Activated T-cell treated with anti-CD3 and anti-CD28 coated beads, Interleukin-2, amount 50 U/mL, for 1 hour (primary cell): ENCODE data around the gene TMEM9.
A peak's percentile ranks its signal among the peaks of the same experiment; 100 is the strongest.

Experiments used
- DNase-seq: peaks from one replicate; pipeline ENCODE4 v3.0.0-alpha.2; 2020

Gene TMEM9

DNA sequence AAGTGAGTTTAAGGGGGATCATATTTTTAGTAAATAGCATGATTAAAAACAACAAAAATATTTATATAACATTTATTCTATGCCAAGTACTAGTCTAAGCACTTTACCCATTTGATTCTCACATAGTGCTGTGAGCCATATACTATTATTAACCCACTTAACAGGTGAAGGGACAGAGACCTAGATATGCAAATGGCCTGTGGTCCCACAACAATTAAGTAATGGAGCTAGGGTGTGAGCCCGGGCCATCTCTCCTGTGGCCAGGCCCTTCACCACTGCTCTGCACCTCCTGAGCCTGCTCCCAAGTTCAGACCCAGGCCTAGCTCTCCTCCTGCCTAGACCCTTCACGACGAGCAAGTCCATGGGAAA lies 27.8 kb downstream of the TMEM9 start:
- DNase-seq, result no peak

DNA sequence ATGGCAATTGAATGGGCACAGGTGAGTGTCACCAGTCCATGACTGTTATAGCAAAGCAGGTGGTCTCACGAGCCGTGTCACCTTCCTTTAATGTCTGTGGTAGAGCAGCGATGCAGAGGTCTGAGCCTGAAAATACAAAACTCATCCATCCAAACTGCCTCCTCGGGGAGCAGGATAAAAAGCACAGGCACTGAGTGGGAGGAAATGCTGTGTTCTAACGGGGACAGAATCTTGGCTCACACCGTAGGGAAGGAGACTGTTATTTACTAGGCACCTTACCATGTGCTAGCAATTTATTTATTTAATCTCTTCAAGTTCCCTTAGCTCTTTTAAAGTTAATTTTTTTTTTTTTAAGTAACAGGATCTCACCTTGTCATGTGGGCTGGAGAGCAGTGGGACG lies 28.5 kb downstream of the TMEM9 start:
- no peak for DNase-seq

DNA sequence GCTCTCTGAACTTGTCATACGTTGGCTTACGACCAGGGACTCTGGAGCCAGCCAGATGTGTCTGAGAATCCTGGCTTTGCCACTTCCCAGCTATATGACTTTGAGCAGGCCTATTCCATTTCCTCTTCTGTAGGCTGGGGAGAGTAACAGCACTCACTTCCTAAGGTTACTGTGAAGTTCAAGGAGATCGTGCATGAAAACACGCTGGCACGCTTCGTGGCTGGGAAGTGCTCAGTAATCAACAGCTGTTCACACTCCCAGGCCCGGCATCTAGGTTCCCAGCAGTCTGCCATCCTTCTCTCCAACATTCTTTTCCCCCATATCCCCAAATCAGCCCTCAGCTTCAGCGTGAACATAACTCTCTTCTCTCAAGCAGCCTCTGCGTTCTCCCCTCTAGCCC lies 29.3 kb downstream of the TMEM9 start:
- no peak for DNase-seq

DNA sequence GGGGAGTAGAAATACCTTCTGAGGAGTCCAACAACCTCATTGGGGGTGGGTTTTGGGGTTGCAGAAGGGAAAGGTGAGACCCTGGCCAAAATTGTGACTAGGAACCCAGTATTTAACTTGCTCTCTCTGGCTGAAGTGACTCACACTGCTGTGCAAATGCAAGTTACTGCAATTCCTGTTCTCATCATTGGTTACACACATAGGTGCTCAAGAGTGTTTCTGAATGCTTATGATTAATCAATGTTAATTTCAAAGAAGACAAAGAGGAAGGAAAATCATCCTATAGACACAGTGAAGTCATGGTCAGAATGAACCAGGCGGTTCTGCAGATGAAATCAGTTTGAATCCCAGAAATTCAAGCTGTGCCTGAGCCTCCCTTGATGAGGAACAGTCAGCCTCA lies 30.4 kb downstream of the TMEM9 start:
- no peak for DNase-seq

DNA sequence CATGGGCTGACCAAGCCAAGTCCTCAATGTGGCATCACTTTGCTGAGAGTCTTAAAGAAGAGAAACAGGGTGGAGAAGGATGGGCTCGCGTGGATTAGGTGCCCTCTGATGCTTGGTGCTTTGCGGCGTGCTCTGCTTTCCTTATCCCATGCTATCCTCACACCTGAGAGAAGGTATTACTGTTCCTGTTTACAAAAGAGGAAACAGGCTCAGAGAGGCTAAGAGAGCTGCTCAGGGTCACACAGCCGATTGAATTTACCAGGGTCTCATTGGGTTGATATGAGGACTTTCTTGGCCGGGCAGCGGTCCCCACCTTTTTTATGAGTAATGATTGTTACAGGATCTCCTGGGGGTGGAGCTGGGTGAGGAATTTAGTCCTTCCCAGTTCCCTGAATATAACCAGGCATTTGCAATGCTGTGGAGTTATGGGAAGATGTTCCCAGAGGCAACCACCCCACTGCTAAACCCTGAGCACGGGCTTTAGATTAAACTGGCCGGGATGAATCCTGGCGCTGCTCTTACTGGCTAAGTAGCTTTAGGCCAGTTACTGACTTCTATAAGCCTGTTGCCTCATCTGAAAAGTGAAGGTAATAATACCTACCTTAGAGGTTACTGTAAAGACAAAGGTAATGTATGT lies 31.8 kb downstream of the TMEM9 start:
- no peak for DNase-seq

DNA sequence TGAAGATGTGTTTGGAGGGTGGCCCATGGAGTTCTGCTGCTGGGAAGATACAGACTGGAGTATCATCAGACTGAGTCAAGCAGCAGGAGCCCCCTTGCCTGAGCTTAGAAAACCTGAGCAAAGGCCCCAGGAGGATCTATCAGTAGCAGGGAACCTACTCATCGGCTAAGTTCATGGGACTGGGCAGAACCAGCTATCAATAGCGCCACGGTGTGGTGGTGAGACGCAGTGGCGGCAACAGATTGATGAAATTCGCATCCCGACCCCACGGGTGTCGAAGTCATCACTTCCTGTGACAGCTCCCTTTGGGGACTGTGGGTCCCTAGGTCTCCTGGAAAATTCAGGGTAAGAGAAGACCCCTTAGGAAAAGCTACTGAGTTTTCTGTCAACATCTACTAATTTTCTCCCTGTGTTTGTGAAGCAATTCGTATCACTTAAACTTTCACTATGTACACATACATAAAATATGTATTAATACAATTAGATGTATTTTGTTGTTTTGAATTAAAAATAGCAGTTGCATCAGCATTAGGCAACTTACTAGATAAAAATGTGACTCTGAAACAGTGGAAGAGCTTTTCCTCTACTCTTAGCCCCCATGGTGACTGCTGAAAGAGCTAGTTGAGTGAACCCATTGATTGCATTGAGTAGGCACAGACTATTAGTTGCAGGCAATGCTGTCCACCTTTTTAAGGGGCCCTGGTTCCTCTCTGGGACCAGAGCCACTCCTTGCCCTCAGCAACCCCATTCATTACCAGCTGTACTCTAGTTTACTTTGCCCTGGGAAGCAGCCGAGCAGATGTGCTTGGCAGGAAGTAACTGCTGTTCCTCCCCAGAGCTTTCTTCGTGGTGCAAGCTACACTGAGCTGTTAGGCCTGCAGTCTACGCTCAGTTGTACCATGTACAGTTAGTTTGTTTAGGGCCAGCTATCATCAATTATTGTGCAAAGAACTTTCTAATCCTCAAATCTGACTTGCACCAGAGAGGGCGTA lies 34.8 kb downstream of the TMEM9 start:
- DNase-seq, result peak; percentile 59

DNA sequence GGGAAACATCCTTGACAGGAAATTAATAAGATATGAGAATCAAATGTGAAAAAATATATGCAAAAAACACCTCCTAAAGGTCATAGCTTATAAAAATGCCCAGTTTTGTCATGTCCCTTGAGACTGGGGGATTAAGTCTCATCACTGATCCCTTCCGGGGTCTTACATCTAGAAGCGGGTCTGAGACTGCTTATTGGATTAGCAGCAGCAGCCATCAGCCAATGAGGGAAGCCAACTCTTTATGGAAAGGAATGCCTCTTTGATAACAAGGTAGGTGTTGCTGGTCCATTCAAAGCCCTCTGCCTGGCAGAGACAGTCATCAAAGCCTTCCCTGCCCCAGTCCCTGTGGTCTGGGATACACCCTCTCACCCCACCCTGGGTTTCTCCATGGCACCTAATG lies 38.2 kb downstream of the TMEM9 start:
- DNase-seq, result no peak

DNA sequence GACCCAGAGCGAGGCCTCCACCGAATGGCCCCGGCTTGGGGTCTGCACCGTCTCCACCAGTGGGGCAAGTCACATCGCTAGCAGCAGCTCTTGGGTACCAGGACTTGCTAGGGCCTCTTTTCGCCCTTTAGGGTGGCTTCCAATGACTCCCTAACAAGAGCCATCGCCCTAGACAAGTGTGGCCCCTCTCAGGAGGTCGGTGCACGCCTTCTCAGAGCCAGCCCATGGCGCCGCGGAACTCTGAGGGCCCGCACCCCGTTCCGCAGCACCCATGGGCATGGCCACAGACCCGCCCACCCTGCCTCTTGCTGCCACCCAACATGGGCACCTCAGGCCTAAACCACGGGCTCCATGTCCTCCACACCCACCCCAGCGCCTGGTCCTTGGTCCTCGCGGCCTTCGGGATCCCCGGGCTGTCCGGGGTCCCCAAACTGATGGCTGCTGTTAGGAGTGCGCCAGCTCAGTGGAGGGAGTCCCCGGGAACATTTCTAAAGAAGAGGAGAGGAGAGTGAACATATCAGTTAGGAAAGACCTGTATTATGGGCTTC lies 38.8 kb downstream of the TMEM9 start:
- DNase-seq, result no peak

DNA sequence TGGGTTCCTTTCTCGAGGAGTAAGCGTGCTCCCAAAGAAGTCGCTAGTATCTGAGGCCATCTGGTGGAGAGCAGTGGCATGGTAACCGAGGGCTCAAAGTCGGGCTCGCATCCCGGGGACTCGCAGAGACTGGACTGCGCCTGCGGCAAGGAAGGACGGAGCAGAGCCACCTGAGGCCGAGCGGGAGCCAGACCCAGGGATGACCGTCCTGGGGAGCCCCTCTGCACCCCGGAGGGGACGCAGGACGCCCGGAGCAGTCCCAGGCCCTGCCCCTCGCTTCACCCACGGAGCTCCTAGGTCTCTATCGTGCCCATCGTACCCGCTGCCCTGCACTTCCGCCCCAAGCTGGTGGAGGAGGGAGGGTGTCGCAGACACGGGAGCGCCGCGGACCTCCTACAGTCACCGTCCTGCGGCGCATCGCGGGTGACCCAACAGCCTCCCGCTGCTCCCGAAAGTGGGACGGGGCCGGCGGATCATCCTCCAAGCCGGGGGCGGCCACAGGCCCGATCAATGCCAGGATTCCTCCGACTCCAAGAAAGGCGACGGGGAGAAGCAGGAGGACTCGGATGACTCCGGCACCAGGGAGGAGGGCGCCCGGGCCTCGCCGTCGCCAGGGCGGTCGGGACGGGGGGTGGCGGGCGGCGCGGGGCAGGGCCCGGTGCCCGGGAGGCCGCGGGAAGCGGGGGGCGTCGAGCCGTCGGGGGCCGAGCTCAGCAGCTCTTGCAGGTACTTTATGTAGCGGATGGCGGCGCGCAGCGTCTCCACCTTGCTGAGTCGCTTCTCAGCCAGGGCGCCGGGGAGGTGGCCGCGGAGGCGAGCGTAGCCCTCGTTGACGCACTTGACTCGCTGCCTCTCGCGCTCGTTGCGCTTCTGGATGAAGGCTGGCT lies 39.8 kb downstream of the TMEM9 start:
- peak; percentile 78 for DNase-seq

DNA sequence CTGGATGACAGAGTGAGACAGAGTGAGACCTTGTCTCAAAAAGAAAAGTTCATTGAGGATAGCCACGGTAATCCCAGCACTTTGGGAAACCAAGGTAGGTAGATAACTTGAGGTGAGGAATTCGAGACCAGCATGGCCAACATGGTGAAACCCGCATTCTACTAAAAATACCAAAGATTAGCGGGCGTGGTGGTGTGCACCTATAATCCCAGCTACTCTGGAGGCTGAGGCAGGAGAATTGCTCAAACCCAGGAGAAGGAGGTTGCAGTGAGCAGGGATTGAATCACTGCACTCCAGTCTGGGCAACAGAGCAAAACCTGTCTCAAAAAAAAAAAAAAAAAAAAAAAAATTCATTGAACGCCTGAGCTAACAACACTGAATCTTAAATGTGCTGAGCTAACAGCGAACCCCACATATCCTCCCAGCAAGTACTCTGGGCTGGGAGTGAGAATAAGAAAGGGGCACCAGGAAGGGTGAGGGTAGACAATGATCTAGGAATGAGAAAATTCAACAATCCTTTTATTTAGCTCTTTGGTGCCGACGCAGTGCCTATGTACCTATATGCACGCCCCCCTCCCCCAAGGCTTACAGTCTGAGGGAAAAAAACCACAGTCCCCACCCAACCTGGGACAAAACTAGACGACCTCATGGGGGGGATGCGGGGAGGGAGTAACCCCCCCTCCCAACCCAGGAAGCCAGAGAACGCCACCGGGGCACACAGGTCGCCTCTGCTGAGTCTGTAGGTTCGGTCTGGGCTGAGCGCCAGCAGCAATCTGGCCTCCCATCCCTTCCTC lies 40.6 kb downstream of the TMEM9 start:
- DNase-seq, result no peak

DNA sequence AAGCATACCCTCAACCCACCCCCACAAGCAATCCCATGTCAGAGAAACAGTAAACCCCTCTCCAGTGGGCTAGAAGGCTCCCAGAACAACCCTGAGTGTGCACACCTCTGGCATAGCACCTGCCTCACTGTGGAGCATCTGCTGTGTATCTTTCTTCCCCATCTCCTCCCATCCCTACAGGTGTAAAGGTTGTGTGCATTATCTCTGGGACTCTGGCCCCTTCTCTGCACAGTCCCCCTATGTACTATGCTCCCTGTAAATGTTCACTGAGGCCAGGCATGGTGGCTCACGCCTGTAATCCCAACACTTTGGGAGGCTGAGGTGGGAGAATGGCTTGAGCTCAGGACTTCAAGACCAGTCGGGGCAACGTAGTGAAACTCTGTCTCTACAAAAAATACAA lies 41.3 kb downstream of the TMEM9 start:
- DNase-seq, result no peak

DNA sequence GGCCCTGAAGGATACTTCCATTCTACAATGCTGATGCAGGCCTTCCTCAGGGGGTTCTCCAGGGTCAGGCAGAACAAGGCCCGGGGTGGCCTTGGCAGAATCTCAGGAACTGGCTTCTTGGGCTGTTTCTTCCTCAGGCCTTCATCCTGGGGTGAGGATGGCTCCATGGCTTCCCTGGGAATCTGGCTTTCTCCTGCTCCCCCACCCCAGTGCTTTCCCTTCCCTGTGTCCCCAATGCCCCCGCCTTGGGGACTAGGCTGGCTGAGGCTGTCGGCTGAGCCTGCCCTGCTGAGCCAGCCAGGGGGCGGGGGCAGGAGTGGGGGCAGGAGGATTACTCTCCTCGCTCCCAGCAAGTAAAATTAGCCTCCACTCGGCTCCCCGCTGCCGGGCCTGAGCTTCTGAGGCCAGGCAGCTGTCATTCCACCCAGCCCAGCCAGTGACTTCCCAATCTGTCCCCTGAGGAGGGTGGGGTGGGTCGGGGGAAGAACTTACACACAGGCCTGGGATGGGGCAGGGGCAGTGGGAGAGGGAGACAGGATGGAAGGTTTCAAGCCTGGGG lies 42.0 kb downstream of the TMEM9 start, which contains the start of gene CACNA1S:
CACNA1S (minus strand) TSS at position 254 of the 559 bp plus-strand sequence; CDS start at position 167, 87 bp downstream.
- DNase-seq, result no peak

DNA sequence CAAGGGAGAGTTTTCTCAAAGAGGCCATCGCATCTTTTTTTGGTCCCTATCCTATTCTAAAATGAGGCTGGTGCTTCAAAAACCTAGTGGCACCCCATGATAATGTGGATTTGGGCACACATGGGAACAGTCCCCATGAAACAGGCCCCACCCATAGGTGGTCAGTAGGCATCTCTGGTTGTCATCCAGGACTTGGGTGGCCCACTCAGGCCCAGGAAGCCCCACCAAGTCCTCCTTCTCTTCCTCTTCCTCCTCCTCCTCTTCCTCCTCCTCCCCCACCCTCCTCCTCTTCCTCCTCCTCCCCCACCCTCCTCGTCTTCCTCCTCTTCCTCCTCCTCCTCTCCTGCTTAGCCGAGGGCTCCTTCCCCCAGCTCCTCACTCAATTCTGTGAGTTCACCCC lies 42.6 kb downstream of the TMEM9 start:
- no peak for DNase-seq

DNA sequence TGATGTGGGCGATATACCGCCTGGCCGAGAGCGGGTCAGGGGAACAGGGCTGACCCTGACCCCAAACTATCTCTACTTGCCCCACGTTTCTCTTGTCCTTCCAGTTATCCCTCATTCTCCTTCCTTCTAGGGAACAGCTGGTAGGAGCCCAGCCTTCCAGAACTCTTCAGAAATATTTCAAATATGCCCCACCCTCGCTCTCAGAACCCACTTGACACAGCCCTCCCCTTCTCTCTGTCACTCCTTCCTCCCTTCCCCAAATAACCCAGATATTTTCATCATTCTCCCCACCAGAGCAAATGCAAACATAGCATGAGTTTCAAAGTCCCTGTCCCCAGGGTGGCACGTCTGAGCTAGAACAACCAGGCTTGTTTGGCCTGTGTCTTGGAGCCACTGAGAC lies 43.1 kb downstream of the TMEM9 start:
- no peak for DNase-seq

DNA sequence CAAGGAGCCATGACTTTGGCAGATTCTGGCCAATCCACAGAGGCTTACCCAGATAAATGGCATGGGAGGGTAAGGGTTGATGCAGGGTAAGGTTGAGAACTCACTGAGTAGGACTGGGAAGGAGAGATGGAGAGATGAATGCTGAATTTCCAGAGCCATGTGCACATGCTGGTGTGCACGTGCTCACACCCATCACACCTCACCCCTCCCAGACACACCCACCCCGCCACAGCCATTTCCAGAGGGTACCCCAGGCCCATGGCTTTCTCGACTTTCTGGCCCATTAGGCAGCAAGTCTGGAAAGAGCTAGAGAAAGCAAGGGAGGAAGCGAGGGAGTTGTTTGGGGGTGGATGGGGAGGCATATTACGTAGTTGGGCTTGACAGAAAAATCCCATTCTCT lies 43.7 kb downstream of the TMEM9 start:
- DNase-seq, result no peak

DNA sequence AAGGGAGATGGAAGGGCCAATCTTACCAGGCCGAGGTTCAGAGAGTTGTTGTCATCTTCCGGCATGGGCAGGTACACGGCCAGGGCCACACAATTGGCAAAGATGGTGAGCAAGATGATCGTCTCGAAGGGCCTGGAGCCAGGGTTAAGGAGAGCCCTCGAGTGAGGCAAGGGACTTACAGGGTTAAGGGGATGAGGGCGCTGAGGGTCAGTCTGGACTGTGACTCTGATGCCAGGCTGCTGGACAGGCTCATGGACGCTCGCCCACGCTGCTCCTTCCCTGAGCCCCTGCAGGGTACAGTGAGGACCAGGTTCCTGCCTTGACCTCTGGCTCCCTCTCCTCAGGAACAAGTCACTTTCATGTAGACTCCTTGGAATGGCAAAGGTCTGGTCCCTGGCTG lies 44.1 kb downstream of the TMEM9 start:
- no peak for DNase-seq

DNA sequence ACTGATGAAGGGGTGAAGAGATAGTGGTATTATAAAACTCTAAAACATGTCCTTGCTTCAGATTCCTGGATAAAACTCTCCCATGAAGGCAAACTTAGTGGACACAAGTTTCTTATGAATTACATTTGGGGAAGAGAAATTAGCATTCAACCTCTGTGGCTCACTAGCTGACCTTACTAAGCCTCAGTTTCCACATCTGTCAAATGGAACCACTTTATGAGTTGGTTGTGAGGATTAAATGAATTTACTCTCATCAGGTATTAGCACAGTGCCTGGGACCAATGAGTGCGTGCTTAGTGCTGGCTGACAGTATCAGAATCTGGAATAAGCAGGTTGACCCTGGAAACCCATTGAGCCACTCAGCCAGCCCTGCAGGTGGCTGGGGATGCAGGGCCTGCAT lies 44.6 kb downstream of the TMEM9 start:
- DNase-seq, result no peak

DNA sequence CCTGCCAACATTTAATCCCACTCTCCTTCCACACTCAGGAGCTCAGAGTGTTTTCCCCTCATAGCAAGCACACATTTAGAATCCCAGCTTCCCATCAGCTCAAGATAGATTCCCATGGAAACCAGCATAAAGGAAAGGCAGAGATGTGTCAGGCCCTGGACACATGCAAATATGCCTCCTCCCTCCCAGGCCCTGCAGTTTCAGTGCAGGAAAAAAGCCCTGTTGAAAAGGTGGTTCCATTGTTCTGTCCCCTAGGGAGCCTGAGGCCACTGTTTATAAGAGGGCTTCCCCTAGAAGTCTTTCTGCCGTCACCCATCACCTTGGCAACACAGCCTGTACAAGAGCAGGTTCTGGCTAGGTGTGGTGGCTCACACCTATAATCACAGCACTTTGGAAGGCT lies 45.7 kb downstream of the TMEM9 start:
- no peak for DNase-seq

DNA sequence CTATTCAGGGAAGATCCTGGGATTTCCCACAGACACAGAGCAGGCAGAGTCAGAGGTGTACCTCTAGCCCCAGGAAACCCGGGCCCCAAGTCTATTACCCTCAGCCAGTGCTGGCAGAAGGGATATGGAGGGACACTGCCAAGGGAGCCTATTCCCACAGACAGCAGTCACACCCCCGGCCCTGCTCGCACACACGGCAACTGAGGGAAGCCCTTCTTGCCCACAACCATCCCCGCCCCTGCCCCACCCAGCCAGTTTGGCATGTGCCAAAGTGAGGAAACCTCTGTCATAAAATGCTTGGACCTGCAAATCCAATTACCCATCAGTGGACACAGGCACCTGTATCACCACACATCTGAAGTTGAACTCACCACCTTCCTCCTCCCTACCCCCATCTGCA lies 48.6 kb downstream of the TMEM9 start:
- DNase-seq, result no peak

DNA sequence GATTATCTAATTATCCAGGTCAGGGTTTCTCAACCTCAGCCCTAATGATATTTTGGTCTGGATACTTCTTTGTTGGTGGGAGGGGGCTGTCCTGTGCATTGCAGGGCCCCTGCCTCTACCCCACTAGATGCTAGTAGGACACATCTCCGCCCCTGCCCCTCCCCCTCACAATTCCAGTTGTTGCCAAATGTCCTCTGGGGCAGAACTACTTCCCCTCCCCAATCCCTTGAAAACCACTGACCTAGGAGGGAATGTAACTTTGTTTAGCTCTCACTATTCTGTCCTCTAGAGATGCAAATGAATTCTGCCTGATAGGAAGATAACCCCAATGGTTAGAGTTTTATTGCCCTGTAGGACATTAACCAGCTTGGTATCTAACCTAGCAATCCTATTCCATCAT lies 50.1 kb downstream of the TMEM9 start:
- DNase-seq, result no peak

DNA sequence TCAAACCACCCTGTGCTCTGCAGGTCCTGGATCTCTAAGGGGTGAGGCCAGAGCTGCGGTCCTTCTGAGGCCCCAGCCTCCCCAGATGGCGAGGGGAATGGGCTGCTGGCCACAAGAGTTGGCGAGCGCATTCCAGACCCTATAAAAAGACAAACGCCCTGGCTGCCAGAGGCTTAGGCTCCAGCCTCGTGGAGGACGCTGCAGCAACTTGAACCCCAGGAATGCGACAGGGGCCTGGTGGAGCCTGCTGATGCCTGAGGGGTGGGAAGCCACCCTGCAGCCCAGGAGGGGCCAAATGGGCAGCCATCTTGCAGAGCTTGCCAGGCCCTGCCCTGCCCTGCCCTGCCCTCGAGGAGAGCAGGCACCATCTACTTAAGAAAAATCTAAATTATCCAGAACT lies 50.6 kb downstream of the TMEM9 start:
- DNase-seq, result no peak
